Measurements from ENCODE around the gene DCHS1. TPM values are rescaled to one million over a fixed set of nuclear protein-coding genes. Genes with fewer than 3 reads are reported as not detected.

DCHS1 gene
- total and polyA plus RNA-seq, 10 of the 15 experiments (the other 5 are each of a cell fraction or from before 2014, with no cell fraction given), result 0.02 to 0.64 (median 0.18) TPM; not detected in 1

DNA sequence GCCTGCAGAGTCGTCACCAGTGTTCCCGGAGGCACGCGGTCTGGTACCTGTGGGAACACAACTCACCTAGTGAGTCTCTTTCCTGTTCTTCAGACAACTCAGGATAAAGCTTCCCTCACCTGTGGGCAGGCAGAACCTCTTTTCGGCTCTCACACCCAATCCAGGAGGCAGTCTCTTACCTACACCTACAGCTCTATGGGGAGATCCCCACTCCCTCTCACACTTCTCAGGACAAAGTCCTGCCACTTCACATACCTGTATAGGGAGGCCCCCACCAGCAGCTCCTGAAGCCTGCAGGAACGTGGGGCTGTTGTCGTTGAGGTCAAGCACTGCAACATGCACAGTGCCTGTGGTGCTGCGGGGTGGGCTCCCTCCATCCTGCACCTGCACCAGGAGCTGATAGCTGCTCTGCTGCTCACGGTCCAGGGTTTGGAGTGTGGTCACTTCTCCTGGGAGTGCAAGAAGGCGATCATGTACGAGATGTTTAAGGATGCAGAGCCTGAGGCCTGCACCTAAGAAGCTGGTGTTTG lies 24.2 kb downstream of the DCHS1 start:
- intact Hi-C loops (cut with micrococcal nuclease; ENCODE audit: unreplicated experiment) (no loop called here), in situ Hi-C loops (cut with MboI) (no loop called here)
- Histone ChIP-seq H3K36me3 (ENCODE audit: control insufficient read depth in 2 of 2, insufficient read depth in 2 of 2, low read length in 1 of 2) (no peaks in the 10 kb centered on the region), H3K4me3 (no peak overlapping the region), H2AFZ (ENCODE audit: control insufficient read depth, low read depth, low read length) (no peak overlapping the region), H3K4me1 (ENCODE audit: control insufficient read depth, insufficient read depth, low read length) (peaks cover 9% of the 10 kb centered on the region), H4K20me1 (ENCODE audit: control insufficient read depth, insufficient read depth) (no peaks in the 10 kb centered on the region), H3K9ac (ENCODE audit: control insufficient read depth, insufficient read depth, low read length) (no peak overlapping the region), H3K9me3 (replicated peaks; ENCODE audit: control insufficient read depth, insufficient read depth, low read length) (no peaks in the 10 kb centered on the region), H3K79me2 (ENCODE audit: control insufficient read depth, insufficient read depth, low read length) (no peaks in the 10 kb centered on the region), H3K4me2 (ENCODE audit: control insufficient read depth, insufficient read depth) (no peak overlapping the region), H3K27ac (ENCODE audit: control insufficient read depth, insufficient read depth) (no peak overlapping the region), H3K27me3 (replicated peaks in 1 of 2; ENCODE audit: control insufficient read depth in 2 of 2, insufficient read depth in 2 of 2, low read length in 1 of 2) (no peaks in the 10 kb centered on the region)
- 71% methylated on average over 11 of the region's 11 CpGs for WGBS (ENCODE audit: insufficient coverage, insufficient replicate concordance, low lambda C conversion rate, missing lambda C conversion rate)
- no peak for ATAC-seq
- no TSS peak for BruUV-seq (replicated peaks)
- CTCF ChIA-PET, result interaction anchor here (1.1 to 1.5 kb wide), 4 partner anchors 12 to 252 kb away, joined by 3 to 4 read pairs (median 3); partner anchors contain the start of genes ILK and TPP1
- TF ChIP-seq, protein P1, sequence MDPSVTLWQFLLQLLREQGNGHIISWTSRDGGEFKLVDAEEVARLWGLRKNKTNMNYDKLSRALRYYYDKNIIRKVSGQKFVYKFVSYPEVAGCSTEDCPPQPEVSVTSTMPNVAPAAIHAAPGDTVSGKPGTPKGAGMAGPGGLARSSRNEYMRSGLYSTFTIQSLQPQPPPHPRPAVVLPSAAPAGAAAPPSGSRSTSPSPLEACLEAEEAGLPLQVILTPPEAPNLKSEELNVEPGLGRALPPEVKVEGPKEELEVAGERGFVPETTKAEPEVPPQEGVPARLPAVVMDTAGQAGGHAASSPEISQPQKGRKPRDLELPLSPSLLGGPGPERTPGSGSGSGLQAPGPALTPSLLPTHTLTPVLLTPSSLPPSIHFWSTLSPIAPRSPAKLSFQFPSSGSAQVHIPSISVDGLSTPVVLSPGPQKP (IDR thresholded peaks at IDR 0.05; ENCODE audit: low read depth, low read length), result no peak
- TF ChIP-seq IKZF2 (IDR thresholded peaks at IDR 0.05) (no peak), ZBTB11 (CRISPR knock-in tag; IDR thresholded peaks at IDR 0.05) (no peak), HSF1 (IDR thresholded peaks at IDR 0.05; ENCODE audit: low read depth, low read length) (no peak), SMARCA5 (IDR thresholded peaks at IDR 0.05) (no peak), TCF7 (IDR thresholded peaks at IDR 0.05; ENCODE audit: borderline replicate concordance) (no peak), ZNF274 (IDR thresholded peaks at IDR 0.05; ENCODE audit: insufficient read depth, insufficient read length) (no peak), FOS (IDR thresholded peaks at IDR 0.05; ENCODE audit: borderline replicate concordance, extremely low read depth, insufficient read length) (no peak)
- SMC1A ChIA-PET (ENCODE audit: uncharacterized antibody, unreplicated experiment), result interaction anchor here (0.8 to 1.0 kb wide), 2 partner anchors 9 to 12 kb away, joined by 3 read pairs; partner anchors contain the start of gene TPP1
- RAD21 ChIA-PET (ENCODE audit: unreplicated experiment), result interaction anchor here (1.0 kb wide), 1 partner anchor 31 kb away, joined by 3 read pairs; no protein-coding TSS in a partner anchor
- FAIRE-seq, result no peak
- DNase-seq (ENCODE audit: low read depth, low spot score), result no peak
- POLR2A ChIA-PET, result interaction anchor here (0.6 to 1.1 kb wide), 2 partner anchors 8 to 12 kb away, joined by 4 read pairs; partner anchors contain the start of gene TPP1

All from GM12878 (cell line).